Stomach (tissue), 9 donors: ENCODE measurements around the gene COPE. TPM values are rescaled to one million over a fixed set of nuclear protein-coding genes. Genes with fewer than 3 reads are reported as not detected.
A peak's percentile ranks its signal among the peaks of the same experiment; 100 is the strongest.

Source experiments
- DNase-seq, 2 donors: peaks; one replicate each; pipeline versions ENCODE4 v3.0.0 to v3.0.0-alpha.2; 2013 to 2019
- H3K27ac ChIP-seq, 5 donors: fragments of 200-600 bp in 4 of 5; sonication (generic) in 4 of 5; one replicate each; pipeline ENCODE4 v1.5.1; 2013 to 2019; ENCODE audit warnings: mild to moderate bottlenecking in 1 of 5, moderate library complexity in 1 of 5
- H3K27me3 ChIP-seq, 3 donors: fragments of 200-600 bp; sonication (generic); one replicate each; pipeline ENCODE4 v1.5.1; 2017 to 2019; ENCODE audit warnings: mixed run types in 1 of 3
- H3K36me3 ChIP-seq, 4 donors: fragments of 200-600 bp; sonication (generic); 1 replicate in 3 of 4; 2 replicates in 1 of 4; pipeline ENCODE4 v1.5.1; 2016 to 2019
- H3K4me1 ChIP-seq, 4 donors: fragments of 200-600 bp; sonication (generic); one replicate each; pipeline ENCODE4 v1.5.1; 2016 to 2019
- H3K4me3 ChIP-seq, 4 donors: fragments of 200-600 bp; sonication (generic) in 3 of 4; one replicate each; pipeline ENCODE4 v1.5.1; 2016 to 2019; ENCODE audit warnings: mild to moderate bottlenecking in 1 of 4
- H3K9me3 ChIP-seq, 4 donors: fragments of 200-600 bp; sonication (generic); one replicate each; pipeline ENCODE4 v1.5.1; 2016 to 2019
- EP300 ChIP-seq: sonication (generic); formaldehyde crosslinking; IDR thresholded peaks from one replicate; pipeline ENCODE4 v1.6.1; 2017; ENCODE audit warnings: antibody characterized with exemption
- POLR2A ChIP-seq, 4 donors: fragments of 450-650 bp; IDR thresholded peaks; one replicate each; pipeline ENCODE4 v1.6.1; 2016; ENCODE audit warnings: antibody characterized with exemption in 4 of 4, control low read depth in 2 of 4, mild to moderate bottlenecking in 1 of 4, moderate library complexity in 1 of 4
- POLR2AphosphoS5 ChIP-seq, 3 donors: sonication (generic); formaldehyde crosslinking; IDR thresholded peaks; one replicate each; pipeline ENCODE4 v1.6.1; 2016; ENCODE audit warnings: antibody characterized with exemption in 3 of 3
- WGBS, 5 donors: extraction: QIAGEN DNeasy Blood & Tissue Kit in 3 of 5; methylation state at CpG; one replicate each; pipeline versions ENCODE4 v1.1.5 to v1.1.7; 2013 to 2018; 5-methylcytosine and 5-hydroxymethylcytosine counted together
- intact Hi-C: fragments of 100-400 bp; cut with DNase I; formaldehyde crosslinking; loops from one replicate; pipeline ENCODE4 v1.15.1; 2023; ENCODE audit warnings: low total_unique reads
- polyA plus RNA-seq, 3 donors: library from polyadenylated mRNA; stranded (reverse); fragments of 200-250 nt; gene quantifications; one replicate each; pipeline ENCODE4 v1.2.3, GENCODE V29; 2013
- total RNA-seq, 5 donors: library from RNA; depleted of rRNA; stranded (reverse); fragments of >200 nt; gene quantifications; one replicate each; pipeline versions ENCODE4 v1.1.0 to v1.2.3, GENCODE V29; 2014 to 2016
- TF ChIP-seq, protein P1 (sequence below), 7 experiments: fragments of 450-650 bp in 4 of 7; fragments of 200-600 bp in 3 of 7; sonication (generic) in 3 of 7; IDR thresholded peaks; one replicate each; pipeline ENCODE4 v1.5.1; 2016 to 2019; ENCODE audit warnings: antibody characterized with exemption in 7 of 7, control low read depth in 2 of 7, mild to moderate bottlenecking in 1 of 7
- donor health status: healthy with polysubstance abuse.
- donor health status: Bipolar disorder and iron deficiency.
- donor health status: healthy.

The COPE gene
- total and polyA plus RNA-seq, 8 donors, result 76.7 to 283 (median 209) TPM

DNA sequence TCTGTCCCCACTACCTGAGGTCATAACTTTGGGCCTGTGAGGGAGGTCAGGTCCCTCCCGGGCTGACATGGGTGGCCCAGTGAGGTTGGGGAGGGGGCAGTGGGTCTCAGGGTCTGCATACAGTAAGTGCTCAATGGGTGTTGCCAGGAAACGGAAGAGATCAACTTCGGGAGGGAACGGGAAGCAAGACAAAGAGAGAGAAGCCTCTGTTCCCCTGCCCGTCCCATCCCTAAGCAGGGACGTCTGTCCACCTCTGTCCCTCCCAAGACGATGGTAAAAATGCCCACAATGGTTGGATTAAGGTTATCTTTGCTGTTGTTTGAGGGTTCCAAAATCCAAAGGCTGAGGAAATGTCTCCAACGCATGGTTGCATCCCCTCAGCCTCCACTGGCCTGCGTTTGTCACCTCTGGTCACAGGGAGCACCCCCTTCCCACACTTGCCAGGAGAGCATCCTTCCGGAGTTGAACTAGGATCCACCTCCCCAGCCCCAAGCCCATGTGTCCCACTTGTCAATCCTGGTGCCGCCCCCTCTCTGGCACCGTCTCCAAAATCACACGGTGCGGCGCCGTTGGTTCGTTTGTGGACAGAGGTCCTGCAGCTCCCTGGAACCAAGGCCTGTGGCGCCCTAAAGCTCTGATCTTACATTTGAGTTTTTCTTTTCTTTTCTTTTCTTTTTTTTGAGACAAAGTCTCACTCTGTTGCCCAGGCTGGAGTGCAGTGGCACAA is 22.6 kb upstream of the COPE start:
- TF ChIP-seq POLR2AphosphoS5 (IDR thresholded peaks at IDR 0.05) (no peak), EP300 (no peak), POLR2A (IDR thresholded peaks at IDR 0.05) (no peak)
- TF ChIP-seq, protein P1, sequence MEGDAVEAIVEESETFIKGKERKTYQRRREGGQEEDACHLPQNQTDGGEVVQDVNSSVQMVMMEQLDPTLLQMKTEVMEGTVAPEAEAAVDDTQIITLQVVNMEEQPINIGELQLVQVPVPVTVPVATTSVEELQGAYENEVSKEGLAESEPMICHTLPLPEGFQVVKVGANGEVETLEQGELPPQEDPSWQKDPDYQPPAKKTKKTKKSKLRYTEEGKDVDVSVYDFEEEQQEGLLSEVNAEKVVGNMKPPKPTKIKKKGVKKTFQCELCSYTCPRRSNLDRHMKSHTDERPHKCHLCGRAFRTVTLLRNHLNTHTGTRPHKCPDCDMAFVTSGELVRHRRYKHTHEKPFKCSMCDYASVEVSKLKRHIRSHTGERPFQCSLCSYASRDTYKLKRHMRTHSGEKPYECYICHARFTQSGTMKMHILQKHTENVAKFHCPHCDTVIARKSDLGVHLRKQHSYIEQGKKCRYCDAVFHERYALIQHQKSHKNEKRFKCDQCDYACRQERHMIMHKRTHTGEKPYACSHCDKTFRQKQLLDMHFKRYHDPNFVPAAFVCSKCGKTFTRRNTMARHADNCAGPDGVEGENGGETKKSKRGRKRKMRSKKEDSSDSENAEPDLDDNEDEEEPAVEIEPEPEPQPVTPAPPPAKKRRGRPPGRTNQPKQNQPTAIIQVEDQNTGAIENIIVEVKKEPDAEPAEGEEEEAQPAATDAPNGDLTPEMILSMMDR (IDR thresholded peaks at IDR 0.05), result no peak
- peaks cover 0 to 12% (median 9%) of the 10 kb centered on the region in 4 donors for H3K36me3 ChIP-seq
- H3K4me1 ChIP-seq, result peaks cover 12 to 28% (median 21%) of the 10 kb centered on the region in 4 donors
- peak in 1 of 2 donors; percentile 50 for DNase-seq
- no peaks in the 10 kb centered on the region for H3K9me3 ChIP-seq
- 60 to 66% (median 66%) methylated on average over 18 of the region's 18 CpGs for WGBS, 5 donors
- peaks cover 0 to 7% (median 0%) of the 10 kb centered on the region in 3 donors for H3K27me3 ChIP-seq
- peak overlapping the region; percentile 19 to 79 (median 50) for H3K4me3 ChIP-seq
- intact Hi-C loops, result no loop called here
- peak overlapping the region in 2 of 5 donors; percentile 18 to 42 for H3K27ac ChIP-seq

DNA sequence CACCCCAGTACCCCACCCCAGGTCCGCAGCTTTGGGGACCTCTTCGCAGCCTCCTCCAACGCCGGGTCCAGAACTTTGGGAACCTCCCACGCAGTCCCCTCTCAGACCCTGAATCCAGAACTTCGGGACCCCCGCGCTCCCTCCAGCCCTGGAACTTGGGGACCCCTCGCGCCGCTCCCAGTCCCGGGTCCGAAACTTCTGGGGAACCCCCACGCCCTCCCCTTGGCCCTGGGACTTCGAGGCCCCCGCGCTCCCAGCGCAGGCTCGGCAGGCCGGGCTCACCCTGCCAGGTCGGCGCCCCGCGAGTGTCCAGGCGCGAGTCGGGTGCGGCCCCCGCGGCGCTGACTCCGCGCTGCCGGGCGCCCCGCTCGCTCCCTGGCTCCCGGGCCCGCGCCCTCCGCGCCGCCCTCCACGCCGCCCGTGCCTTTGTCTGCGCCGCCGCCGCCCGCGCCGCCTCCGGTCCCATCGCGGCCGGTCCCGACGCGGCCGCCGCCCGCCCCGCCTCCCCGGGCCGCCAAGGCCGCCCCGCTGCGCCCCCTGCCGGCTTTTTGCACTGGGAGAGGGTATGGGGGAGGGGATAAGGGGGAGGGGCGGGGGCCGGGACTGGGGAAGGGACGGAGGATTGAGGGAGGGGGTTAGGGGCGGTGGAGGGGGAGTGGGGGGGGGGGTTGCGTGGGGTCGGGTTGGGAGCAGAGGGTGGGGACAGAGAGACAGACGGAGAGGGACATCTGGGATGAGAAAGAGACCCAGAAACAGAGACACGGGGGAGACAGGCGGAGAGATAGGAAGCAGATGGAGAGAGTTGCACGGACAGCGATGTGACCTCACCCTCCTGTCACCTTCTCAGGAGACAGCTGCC is 21.8 kb upstream of the COPE start, which contains the start of gene HOMER3:
HOMER3 (minus strand) TSS at position 449 of the 859 bp plus-strand sequence. CDS start 2,235 bp downstream, outside the sequence.
- TF ChIP-seq, protein P1 (IDR thresholded peaks at IDR 0.05), result peak in 3 of 7 experiments; percentile 23 to 70 (median 30)
- TF ChIP-seq POLR2A (IDR thresholded peaks at IDR 0.05) (no peak), EP300 (no peak)
- Histone ChIP-seq H3K9me3 (no peaks in the 10 kb centered on the region), H3K36me3 (peaks cover 0 to 17% (median 9%) of the 10 kb centered on the region in 4 donors), H3K4me3 (peak within 1 kb of the TSS; percentile 65 to 79 (median 74)), H3K27ac (peak within 1 kb of the TSS; percentile 32 to 80 (median 67)), H3K4me1 (peaks cover 12 to 28% (median 21%) of the 10 kb centered on the region in 4 donors), H3K27me3 (peaks cover 0 to 7% (median 0%) of the 10 kb centered on the region in 3 donors)
- intact Hi-C loops, result no loop called here
- WGBS, 5 donors, result 2% methylated on average over 35 to 81 of the region's 81 CpGs
- DNase-seq, result peak; percentile 86 to 91

DNA sequence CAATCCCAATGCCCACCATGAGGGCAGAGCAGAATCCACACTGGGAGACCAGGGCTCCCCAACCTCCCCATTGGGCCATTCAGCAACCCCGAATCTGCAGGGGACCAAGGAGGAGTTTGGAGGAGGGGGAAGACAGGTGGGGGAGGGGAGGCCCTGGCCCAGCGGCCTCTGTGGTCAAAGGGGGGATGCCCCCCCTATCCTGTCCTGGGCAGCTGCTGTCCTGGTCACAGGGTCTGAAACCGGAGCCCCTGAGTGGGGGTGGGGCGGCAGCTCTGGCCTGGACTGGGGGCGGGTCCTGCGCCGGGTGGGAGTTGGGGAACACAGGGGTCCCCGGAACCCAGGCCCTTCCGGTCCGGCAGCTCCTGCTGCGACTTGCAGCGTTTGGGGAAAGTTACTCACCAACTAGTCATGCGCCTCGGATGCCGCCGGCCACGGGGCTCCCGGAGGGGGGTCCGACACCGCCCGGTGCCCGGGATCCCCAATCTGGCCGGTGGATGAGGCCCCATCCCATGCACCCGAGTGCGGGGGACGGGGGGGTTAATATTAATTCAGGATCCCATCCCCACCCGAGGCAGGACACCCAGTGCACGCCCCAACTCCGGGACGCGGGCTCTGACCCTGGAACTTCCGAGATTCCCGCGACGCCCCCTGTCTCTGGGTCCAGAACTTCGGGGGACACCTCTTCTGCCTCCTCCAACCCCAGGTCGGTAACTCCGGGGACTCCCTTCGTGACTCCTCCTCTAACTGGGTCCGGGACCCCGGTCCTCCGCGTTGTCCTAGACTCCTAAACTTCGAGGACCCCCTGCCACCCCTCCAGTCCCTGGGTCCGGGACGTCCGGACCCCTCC is 21.0 kb upstream of the COPE start:
- Histone ChIP-seq H3K9me3 (no peaks in the 10 kb centered on the region), H3K27me3 (peaks cover 0 to 7% (median 0%) of the 10 kb centered on the region in 3 donors), H3K4me3 (peak overlapping the region; percentile 65 to 79 (median 74)), H3K36me3 (peaks cover 0 to 23% (median 11%) of the 10 kb centered on the region in 4 donors), H3K4me1 (peaks cover 12 to 28% (median 21%) of the 10 kb centered on the region in 4 donors), H3K27ac (peak overlapping the region in 4 of 5 donors; percentile 63 to 80 (median 72))
- TF ChIP-seq POLR2A (IDR thresholded peaks at IDR 0.05) (no peak), EP300 (no peak), POLR2AphosphoS5 (IDR thresholded peaks at IDR 0.05) (no peak)
- TF ChIP-seq, protein P1 (IDR thresholded peaks at IDR 0.05), result no peak
- WGBS, 5 donors, result 0 to 3% (median 1%) methylated on average over 18 to 47 of the region's 47 CpGs
- intact Hi-C loops, result no loop called here
- DNase-seq, result peak; percentile 37 to 77
